Loucy (cell line): ENCODE data around the gene SENP2.

Experiments used
- EZH2phosphoT487 ChIP-seq: fragments of 200-600 bp; IDR thresholded peaks from 2 replicates; pipeline ENCODE4 v1.6.1; 2018; ENCODE audit warnings: antibody characterized with exemption, mild to moderate bottlenecking, moderate library complexity, borderline replicate concordance
- TF ChIP-seq, protein P1 (sequence below): fragments of 200-600 bp; sonication (generic); conservative IDR thresholded peaks from 2 replicates; pipeline ENCODE4 v1.5.1; 2014; ENCODE audit warnings: mild to moderate bottlenecking, antibody characterized with exemption, low read length

DNA sequence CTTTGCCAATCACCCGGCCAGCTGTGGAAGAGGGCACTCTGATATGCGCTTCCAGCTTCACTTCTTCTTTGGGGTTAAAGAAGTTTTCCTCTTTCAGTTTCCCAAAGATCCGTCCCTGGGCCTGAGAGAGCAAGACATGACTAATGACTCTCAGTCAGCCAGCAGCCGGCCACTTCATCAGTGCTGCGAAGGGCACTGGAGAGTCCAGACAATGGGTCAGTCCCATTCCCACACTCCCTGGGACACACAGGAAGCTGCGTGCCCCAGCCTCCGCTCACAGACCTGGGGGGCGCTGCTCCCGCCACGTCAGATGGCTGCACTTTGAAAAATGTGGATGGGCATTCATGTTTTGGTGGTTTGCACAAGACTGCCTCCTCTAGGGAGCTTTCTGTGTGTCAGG is 63.3 kb downstream of the SENP2 start:
- TF ChIP-seq, protein P1, sequence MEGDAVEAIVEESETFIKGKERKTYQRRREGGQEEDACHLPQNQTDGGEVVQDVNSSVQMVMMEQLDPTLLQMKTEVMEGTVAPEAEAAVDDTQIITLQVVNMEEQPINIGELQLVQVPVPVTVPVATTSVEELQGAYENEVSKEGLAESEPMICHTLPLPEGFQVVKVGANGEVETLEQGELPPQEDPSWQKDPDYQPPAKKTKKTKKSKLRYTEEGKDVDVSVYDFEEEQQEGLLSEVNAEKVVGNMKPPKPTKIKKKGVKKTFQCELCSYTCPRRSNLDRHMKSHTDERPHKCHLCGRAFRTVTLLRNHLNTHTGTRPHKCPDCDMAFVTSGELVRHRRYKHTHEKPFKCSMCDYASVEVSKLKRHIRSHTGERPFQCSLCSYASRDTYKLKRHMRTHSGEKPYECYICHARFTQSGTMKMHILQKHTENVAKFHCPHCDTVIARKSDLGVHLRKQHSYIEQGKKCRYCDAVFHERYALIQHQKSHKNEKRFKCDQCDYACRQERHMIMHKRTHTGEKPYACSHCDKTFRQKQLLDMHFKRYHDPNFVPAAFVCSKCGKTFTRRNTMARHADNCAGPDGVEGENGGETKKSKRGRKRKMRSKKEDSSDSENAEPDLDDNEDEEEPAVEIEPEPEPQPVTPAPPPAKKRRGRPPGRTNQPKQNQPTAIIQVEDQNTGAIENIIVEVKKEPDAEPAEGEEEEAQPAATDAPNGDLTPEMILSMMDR = no peak
- no peak for TF ChIP-seq EZH2phosphoT487
